A549 (cell line): ENCODE data around the gene KCTD11. TPM values are rescaled to one million over a fixed set of nuclear protein-coding genes. Genes with fewer than 3 reads are reported as not detected.

Source experiments
- ATAC-seq, 2 experiments: fragments of 200-7000 bp in 1 of 2; fragments of >200 bp in 1 of 2; cut with Nextera tagmentation in 1 of 2; cut with Tn5 transposase in 1 of 2; 3 replicates each; pipeline versions ENCODE4 v1.8.0 to v1.9.1; 2018 to 2020; ENCODE audit warnings: mild to moderate bottlenecking in 1 of 2, moderate library complexity in 1 of 2
- CTCF ChIA-PET: fragments of 300-600 bp; sonication (Branson Sonifier 250); formaldehyde crosslinking; extraction: SDS; loops from one replicate; lab custom pipeline; 2021; ENCODE audit warnings: antibody characterized with exemption, inconsistent platforms; lab: Yijun Ruan, JAX
- POLR2A ChIA-PET: fragments of 350-600 bp; formaldehyde crosslinking; extraction: SDS; loops from one replicate; lab custom pipeline; 2021; ENCODE audit warnings: antibody characterized with exemption, inconsistent platforms; lab: Yijun Ruan, JAX
- DNase-seq, 2 experiments: peaks; one replicate each; pipeline versions ENCODE4 v3.0.0 to v3.0.0-alpha.2; 2011 to 2016; ENCODE audit warnings: low read depth in 1 of 2, low spot score in 1 of 2
- FAIRE-seq: peaks from 2 replicates; lab custom pipeline; 2011; peaks lifted over from hg19 to GRCh38; lab: Jason Lieb, UNC
- H3K27ac ChIP-seq, 2 experiments: fragments of >200 bp; sonication (Bioruptor Twin); formaldehyde crosslinking; 3 replicates each; pipeline ENCODE4 v1.5.1; 2016 to 2017
- H3K4me1 ChIP-seq: fragments of >200 bp; sonication (Bioruptor Twin); formaldehyde crosslinking; 3 replicates; pipeline ENCODE4 v1.6.1; 2016
- H3K4me2 ChIP-seq: fragments of >200 bp; sonication (Bioruptor Twin); formaldehyde crosslinking; 3 replicates; pipeline ENCODE4 v1.6.1; 2016
- H3K4me3 ChIP-seq: fragments of >200 bp; sonication (Bioruptor Twin); formaldehyde crosslinking; 3 replicates; pipeline ENCODE4 v1.5.1; 2016
- H3K9me3 ChIP-seq: fragments of >200 bp; sonication (Bioruptor Twin); formaldehyde crosslinking; 3 replicates; pipeline ENCODE4 v1.6.1; 2016
- CHD4 ChIP-seq: fragments of 200-600 bp; sonication (generic); IDR thresholded peaks from 2 replicates; pipeline ENCODE4 v1.6.1; 2016; ENCODE audit warnings: antibody characterized with exemption, mild to moderate bottlenecking, borderline replicate concordance
- EP300 ChIP-seq, 2 experiments: fragments of >200 bp; sonication (Bioruptor Twin); formaldehyde crosslinking; IDR thresholded peaks; 2 replicates in 1 of 2; 3 replicates in 1 of 2; pipeline ENCODE4 v1.6.1; 2016 to 2017
- ESRRA ChIP-seq: fragments of 150-350 bp; IDR thresholded peaks from 2 replicates; pipeline ENCODE4 v1.6.1; 2014; ENCODE audit warnings: mild to moderate bottlenecking, low read length, borderline replicate concordance
- FOSB ChIP-seq: fragments of 250-450 bp; sonication (Bioruptor Pico); IDR thresholded peaks from 2 replicates; pipeline ENCODE4 v1.5.0; 2020; ENCODE audit warnings: mild to moderate bottlenecking, moderate library complexity
- GATA3 ChIP-seq: IDR thresholded peaks from 2 replicates; pipeline ENCODE4 v1.6.1; 2012; ENCODE audit warnings: borderline replicate concordance
- HDAC2 ChIP-seq: fragments of 200-600 bp; sonication (generic); IDR thresholded peaks from 2 replicates; pipeline ENCODE4 v1.6.1; 2016
- HOXA7 ChIP-seq: fragments of 250-450 bp; sonication (Bioruptor Pico); IDR thresholded peaks from 2 replicates; pipeline ENCODE4 v1.5.0; 2020; ENCODE audit warnings: mild to moderate bottlenecking, moderate library complexity
- HOXB5 ChIP-seq: fragments of 250-450 bp; sonication (Bioruptor Pico); IDR thresholded peaks from 2 replicates; pipeline ENCODE4 v1.5.0; 2020; ENCODE audit warnings: mild to moderate bottlenecking, moderate library complexity
- MAFK ChIP-seq: fragments of 450-650 bp; IDR thresholded peaks from 2 replicates; pipeline ENCODE4 v1.6.1; 2014; ENCODE audit not compliant: partially characterized antibody
- MAZ ChIP-seq: fragments of 150-350 bp; IDR thresholded peaks from 2 replicates; pipeline ENCODE4 v1.6.1; 2014; ENCODE audit warnings: antibody characterized with exemption, low read depth, low read length, borderline replicate concordance
- MYC ChIP-seq: IDR thresholded peaks from 2 replicates; pipeline ENCODE4 v1.6.1; 2012; ENCODE audit warnings: mild to moderate bottlenecking, inconsistent platforms, low read length, improper control_type of control experiment, borderline replicate concordance
- POLR2A ChIP-seq: IDR thresholded peaks from 2 replicates; pipeline ENCODE4 v1.6.1; 2012; ENCODE audit warnings: mild to moderate bottlenecking, low read length
- POLR2AphosphoS2 ChIP-seq: conservative IDR thresholded peaks from 2 replicates; pipeline ENCODE4 v1.6.1; 2012; ENCODE audit warnings: low read length, improper control_type of control experiment, inconsistent platforms
- RAD21 ChIP-seq, 2 experiments: fragments of >200 bp in 1 of 2; sonication (Bioruptor Twin) in 1 of 2; formaldehyde crosslinking in 1 of 2; IDR thresholded peaks in 1 of 2; conservative IDR thresholded peaks in 1 of 2; 2 replicates in 1 of 2; 3 replicates in 1 of 2; pipeline ENCODE4 v1.6.1; 2012 to 2018; ENCODE audit warnings: inconsistent platforms in 1 of 2
- RFX5 ChIP-seq: fragments of 450-650 bp; IDR thresholded peaks from 2 replicates; pipeline ENCODE4 v1.7.1; 2014; ENCODE audit warnings: antibody characterized with exemption, mild to moderate bottlenecking, moderate library complexity
- RNF2 ChIP-seq: fragments of 200-600 bp; sonication (generic); IDR thresholded peaks from 2 replicates; pipeline ENCODE4 v1.6.1; 2016; ENCODE audit warnings: low read depth, mild to moderate bottlenecking, antibody characterized with exemption, moderate library complexity, borderline replicate concordance
- SREBF2 ChIP-seq: fragments of 450-650 bp; IDR thresholded peaks from 2 replicates; pipeline ENCODE4 v1.6.1; 2014; ENCODE audit warnings: mild to moderate bottlenecking, moderate library complexity
- TFCP2L1 ChIP-seq: fragments of 250-450 bp; sonication (Bioruptor Pico); IDR thresholded peaks from 2 replicates; pipeline ENCODE4 v1.5.0; 2021; ENCODE audit warnings: mild to moderate bottlenecking
- TP53 ChIP-seq: fragments of 250-450 bp; sonication (Bioruptor Pico); IDR thresholded peaks from 2 replicates; pipeline ENCODE4 v1.5.0; 2021; ENCODE audit warnings: mild to moderate bottlenecking, moderate library complexity
- WGBS: methylation state at CpG from one replicate; pipeline ENCODE4 v1.1.6; 2017; ENCODE audit errors: missing lambda C conversion rate; 5-methylcytosine and 5-hydroxymethylcytosine counted together
- polyA plus RNA-seq, 4 experiments: library from polyadenylated mRNA; depleted of rRNA in 3 of 4; stranded (reverse); fragments of >200 nt; fragmentation: RNase III in 1 of 4; extraction: RNeasy Plus Mini Kit Qiagen cat#74134 plus additional on column Dnase treatment in 1 of 4; gene quantifications; 2 replicates in 3 of 4; 3 replicates in 1 of 4; pipeline ENCODE4 v1.2.3, GENCODE V29; 2011 to 2017
- TF ChIP-seq, protein P1 (sequence below): fragments of 200-600 bp; sonication (generic); IDR thresholded peaks from 2 replicates; pipeline ENCODE4 v1.6.1; 2016; ENCODE audit warnings: antibody characterized with exemption, mild to moderate bottlenecking, moderate library complexity
- TF ChIP-seq, protein P2 (sequence below): IDR thresholded peaks from 2 replicates; pipeline ENCODE4 v1.6.1; 2012
- TF ChIP-seq, protein P3 (sequence below): fragments of >200 bp; sonication (Bioruptor Twin); formaldehyde crosslinking; IDR thresholded peaks from 3 replicates; pipeline ENCODE4 v1.6.1; 2016
- TF ChIP-seq, protein P4 (sequence below): fragments of >200 bp; sonication (Bioruptor Twin); formaldehyde crosslinking; IDR thresholded peaks from 2 replicates; pipeline ENCODE4 v1.6.1; 2016
- TF ChIP-seq, protein P5 (sequence below): IDR thresholded peaks from 2 replicates; pipeline ENCODE4 v1.6.1; 2012; ENCODE audit warnings: low read depth, borderline replicate concordance

Gene KCTD11
- polyA plus RNA-seq, 2 of the 4 experiments (the other 2 are of a cell fraction): 6.1 to 10.3 TPM

DNA sequence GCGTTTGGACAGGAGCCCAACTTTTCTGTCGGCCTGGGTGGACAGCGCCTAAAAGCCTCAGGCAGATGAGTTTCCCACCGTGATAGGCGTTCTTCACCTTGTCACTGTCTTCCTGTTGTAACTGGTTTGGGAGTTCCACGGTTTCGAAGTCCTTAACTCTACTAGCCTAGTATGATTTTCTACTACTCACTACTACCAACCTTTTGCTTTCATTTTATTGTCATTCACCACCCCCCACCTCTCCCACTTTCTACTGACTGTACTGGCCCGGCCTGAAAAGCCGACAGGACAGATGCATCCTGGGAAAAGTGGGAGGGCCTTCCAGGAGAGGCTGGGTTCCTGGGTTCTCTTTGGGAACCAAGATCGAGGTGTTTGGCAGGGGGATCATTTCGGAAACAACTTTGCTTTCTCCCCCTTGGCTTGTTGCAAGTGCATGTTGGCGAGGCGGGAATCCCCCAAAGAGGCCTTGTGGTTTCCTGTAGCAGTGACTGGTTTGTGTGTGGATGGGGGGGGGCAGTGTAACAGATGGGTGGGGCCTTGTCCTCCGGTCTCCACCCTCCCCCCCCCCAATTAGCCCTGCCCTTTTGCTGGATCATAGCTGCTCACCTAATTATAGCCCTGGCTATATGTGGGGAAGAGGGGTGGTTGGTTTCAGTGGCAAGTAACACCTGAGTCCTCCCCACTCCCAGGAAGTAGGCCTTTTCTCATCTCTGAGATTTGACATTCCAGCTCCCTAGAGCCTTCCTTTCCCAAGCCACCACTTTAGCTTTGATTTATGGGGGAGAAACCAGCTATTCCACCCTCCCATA, 43.1 kb upstream of the KCTD11 start:
- peak; percentile 37 to 58; a peak in 4 of 6 replicates for ATAC-seq
- FAIRE-seq: peak; percentile 39
- Histone ChIP-seq H3K27ac (peak overlapping the region; percentile 98 to 100), H3K4me1 (peaks cover 46% of the 10 kb centered on the region), H3K4me3 (peak overlapping the region; percentile 98), H3K4me2 (peak overlapping the region; percentile 95), H3K9me3 (no peaks in the 10 kb centered on the region)
- ChIA-PET CTCF (interaction anchor here (0.9 to 4.5 kb wide), 6 partner anchors 9 to 47 kb away, joined by 3 to 22 read pairs (median 5); partner anchors contain the start of gene TMEM95), POLR2A (interaction anchor here (0.5 to 1.1 kb wide), 5 partner anchors 9 to 408 kb away, joined by 3 to 4 read pairs (median 3); partner anchors contain the start of genes DNAH2, POLR2A and TMEM256)
- peak; percentile 89 to 97 for DNase-seq
- TF ChIP-seq EP300 (IDR thresholded peaks at IDR 0.05): no peak
- TF ChIP-seq MAFK: no peak
- TF ChIP-seq TP53 (CRISPR knock-in tag): peak; percentile 29; the same call in 1 of the 2 replicates
- TF ChIP-seq FOSB (CRISPR knock-in tag): no peak; the same call in 1 of the 2 replicates
- TF ChIP-seq HDAC2: no peak
- TF ChIP-seq TFCP2L1 (CRISPR knock-in tag): peak; percentile 27; the same call in 1 of the 2 replicates
- no peak; the same call in 1 of the 2 replicates for TF ChIP-seq GATA3
- TF ChIP-seq MYC: peak; percentile 50; the same call in 1 of the 2 replicates
- TF ChIP-seq RAD21 (conservative IDR thresholded peaks at IDR 0.05 in 1 of 2, IDR thresholded peaks at IDR 0.05 in 1 of 2): no peak
- TF ChIP-seq, protein P1, sequence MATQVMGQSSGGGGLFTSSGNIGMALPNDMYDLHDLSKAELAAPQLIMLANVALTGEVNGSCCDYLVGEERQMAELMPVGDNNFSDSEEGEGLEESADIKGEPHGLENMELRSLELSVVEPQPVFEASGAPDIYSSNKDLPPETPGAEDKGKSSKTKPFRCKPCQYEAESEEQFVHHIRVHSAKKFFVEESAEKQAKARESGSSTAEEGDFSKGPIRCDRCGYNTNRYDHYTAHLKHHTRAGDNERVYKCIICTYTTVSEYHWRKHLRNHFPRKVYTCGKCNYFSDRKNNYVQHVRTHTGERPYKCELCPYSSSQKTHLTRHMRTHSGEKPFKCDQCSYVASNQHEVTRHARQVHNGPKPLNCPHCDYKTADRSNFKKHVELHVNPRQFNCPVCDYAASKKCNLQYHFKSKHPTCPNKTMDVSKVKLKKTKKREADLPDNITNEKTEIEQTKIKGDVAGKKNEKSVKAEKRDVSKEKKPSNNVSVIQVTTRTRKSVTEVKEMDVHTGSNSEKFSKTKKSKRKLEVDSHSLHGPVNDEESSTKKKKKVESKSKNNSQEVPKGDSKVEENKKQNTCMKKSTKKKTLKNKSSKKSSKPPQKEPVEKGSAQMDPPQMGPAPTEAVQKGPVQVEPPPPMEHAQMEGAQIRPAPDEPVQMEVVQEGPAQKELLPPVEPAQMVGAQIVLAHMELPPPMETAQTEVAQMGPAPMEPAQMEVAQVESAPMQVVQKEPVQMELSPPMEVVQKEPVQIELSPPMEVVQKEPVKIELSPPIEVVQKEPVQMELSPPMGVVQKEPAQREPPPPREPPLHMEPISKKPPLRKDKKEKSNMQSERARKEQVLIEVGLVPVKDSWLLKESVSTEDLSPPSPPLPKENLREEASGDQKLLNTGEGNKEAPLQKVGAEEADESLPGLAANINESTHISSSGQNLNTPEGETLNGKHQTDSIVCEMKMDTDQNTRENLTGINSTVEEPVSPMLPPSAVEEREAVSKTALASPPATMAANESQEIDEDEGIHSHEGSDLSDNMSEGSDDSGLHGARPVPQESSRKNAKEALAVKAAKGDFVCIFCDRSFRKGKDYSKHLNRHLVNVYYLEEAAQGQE: peak; percentile 23
- TF ChIP-seq RFX5: no peak
- TF ChIP-seq HOXB5 (CRISPR knock-in tag): no peak
- TF ChIP-seq POLR2AphosphoS2: no peak
- no peak for TF ChIP-seq MAZ
- no peak for TF ChIP-seq RNF2
- TF ChIP-seq, protein P2, sequence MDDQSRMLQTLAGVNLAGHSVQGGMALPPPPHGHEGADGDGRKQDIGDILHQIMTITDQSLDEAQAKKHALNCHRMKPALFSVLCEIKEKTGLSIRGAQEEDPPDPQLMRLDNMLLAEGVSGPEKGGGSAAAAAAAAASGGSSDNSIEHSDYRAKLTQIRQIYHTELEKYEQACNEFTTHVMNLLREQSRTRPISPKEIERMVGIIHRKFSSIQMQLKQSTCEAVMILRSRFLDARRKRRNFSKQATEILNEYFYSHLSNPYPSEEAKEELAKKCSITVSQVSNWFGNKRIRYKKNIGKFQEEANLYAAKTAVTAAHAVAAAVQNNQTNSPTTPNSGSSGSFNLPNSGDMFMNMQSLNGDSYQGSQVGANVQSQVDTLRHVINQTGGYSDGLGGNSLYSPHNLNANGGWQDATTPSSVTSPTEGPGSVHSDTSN: no peak
- TF ChIP-seq, protein P3, sequence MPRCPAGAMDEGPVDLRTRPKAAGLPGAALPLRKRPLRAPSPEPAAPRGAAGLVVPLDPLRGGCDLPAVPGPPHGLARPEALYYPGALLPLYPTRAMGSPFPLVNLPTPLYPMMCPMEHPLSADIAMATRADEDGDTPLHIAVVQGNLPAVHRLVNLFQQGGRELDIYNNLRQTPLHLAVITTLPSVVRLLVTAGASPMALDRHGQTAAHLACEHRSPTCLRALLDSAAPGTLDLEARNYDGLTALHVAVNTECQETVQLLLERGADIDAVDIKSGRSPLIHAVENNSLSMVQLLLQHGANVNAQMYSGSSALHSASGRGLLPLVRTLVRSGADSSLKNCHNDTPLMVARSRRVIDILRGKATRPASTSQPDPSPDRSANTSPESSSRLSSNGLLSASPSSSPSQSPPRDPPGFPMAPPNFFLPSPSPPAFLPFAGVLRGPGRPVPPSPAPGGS: 0 out of 3 replicates have a peak, but pooled peaks have one; percentile 22
- TF ChIP-seq ESRRA: no peak
- TF ChIP-seq HOXA7: no peak
- no peak for TF ChIP-seq CHD4
- TF ChIP-seq SREBF2: no peak
- TF ChIP-seq, protein P4, sequence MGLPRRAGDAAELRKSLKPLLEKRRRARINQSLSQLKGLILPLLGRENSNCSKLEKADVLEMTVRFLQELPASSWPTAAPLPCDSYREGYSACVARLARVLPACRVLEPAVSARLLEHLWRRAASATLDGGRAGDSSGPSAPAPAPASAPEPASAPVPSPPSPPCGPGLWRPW: no peak
- TF ChIP-seq, protein P5, sequence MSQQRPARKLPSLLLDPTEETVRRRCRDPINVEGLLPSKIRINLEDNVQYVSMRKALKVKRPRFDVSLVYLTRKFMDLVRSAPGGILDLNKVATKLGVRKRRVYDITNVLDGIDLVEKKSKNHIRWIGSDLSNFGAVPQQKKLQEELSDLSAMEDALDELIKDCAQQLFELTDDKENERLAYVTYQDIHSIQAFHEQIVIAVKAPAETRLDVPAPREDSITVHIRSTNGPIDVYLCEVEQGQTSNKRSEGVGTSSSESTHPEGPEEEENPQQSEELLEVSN: no peak
- TF ChIP-seq POLR2A: 0 out of 2 replicates have a peak, but pooled peaks have one; percentile 23
- WGBS: under 1% methylated on average over 14 of the region's 14 CpGs
